Hypothalamus (tissue), 51 donors: ENCODE measurements around the gene PLAAT5.
A peak's percentile ranks its signal among the peaks of the same experiment; 100 is the strongest.
"Not testable (repeated sequence)": the region's sequence is repeated elsewhere in the genome, so short reads cannot be mapped to it uniquely, and the experiment has no call there.

ENCODE experiments used
- DNase-seq, 51 donors: peaks; one replicate each; lab custom pipeline; 2025; lab: John Stamatoyannopoulos, UW

The PLAAT5 gene

GRCh38 chr11:63490551-63491239 lies at the start of gene PLAAT5:
Gene PLAAT5, minus strand, starts transcription at chr11:63491167. Its CDS starts 133 bp downstream, at chr11:63491034.
- DNase-seq = peak in 17 of 51 donors; percentile 20 to 77 (median 53)

GRCh38 chr11:63537293-63538101 lies 46.5 kb upstream of the PLAAT5 start:
- peak in 45 of 51 donors; percentile 13 to 85 (median 55) for DNase-seq

- peak in 35 of 51 donors; percentile 18 to 91 (median 53) for DNase-seq
Measured at GRCh38 chr11:63536669-63537292, 45.8 kb upstream of the PLAAT5 start, which contains the start of gene PLAAT4. Gene PLAAT4, plus strand, starts transcription at chr11:63536808. Its CDS starts 61 bp downstream, at chr11:63536869.

GRCh38 chr11:63535734-63536133 lies 44.8 kb upstream of the PLAAT5 start:
- DNase-seq = no peak

- DNase-seq = no peak
Measured at GRCh38 chr11:63534895-63535461, 44.0 kb upstream of the PLAAT5 start.

GRCh38 chr11:63534076-63534475 lies 43.1 kb upstream of the PLAAT5 start:
- no peak for DNase-seq

- peak in 5 of 51 donors; percentile 16 to 49 (median 19) for DNase-seq
Measured at GRCh38 chr11:63532799-63533475, 42.0 kb upstream of the PLAAT5 start.

- DNase-seq = no peak
Measured at GRCh38 chr11:63532117-63532516, 41.1 kb upstream of the PLAAT5 start.

- DNase-seq = peak in 1 of 51 donors; percentile 24
Measured at GRCh38 chr11:63531074-63531792, 40.3 kb upstream of the PLAAT5 start.

- DNase-seq = peak in 17 of 51 donors; percentile 18 to 62 (median 47)
Measured at GRCh38 chr11:63530021-63530420, 39.1 kb upstream of the PLAAT5 start.

- DNase-seq = not testable (repeated sequence)
Measured at GRCh38 chr11:63529373-63529772, 38.4 kb upstream of the PLAAT5 start.

GRCh38 chr11:63528729-63529278 lies 37.8 kb upstream of the PLAAT5 start:
- DNase-seq = not testable (repeated sequence)

- not testable (repeated sequence) for DNase-seq
Measured at GRCh38 chr11:63528156-63528555, 37.2 kb upstream of the PLAAT5 start.

- DNase-seq = no peak
Measured at GRCh38 chr11:63527667-63528066, 36.7 kb upstream of the PLAAT5 start.

- DNase-seq = no peak
Measured at GRCh38 chr11:63523151-63523550, 32.2 kb upstream of the PLAAT5 start.

GRCh38 chr11:63521896-63522295 lies 30.9 kb upstream of the PLAAT5 start:
- no peak for DNase-seq

GRCh38 chr11:63520606-63521170 lies 29.7 kb upstream of the PLAAT5 start:
- DNase-seq = no peak

- no peak for DNase-seq
Measured at GRCh38 chr11:63518548-63518947, 27.6 kb upstream of the PLAAT5 start.

- DNase-seq = no peak
Measured at GRCh38 chr11:63517156-63517555, 26.2 kb upstream of the PLAAT5 start.
